ENCODE measurements around the gene IL36A. TPM values are rescaled to one million over a fixed set of nuclear protein-coding genes. Genes with fewer than 3 reads are reported as not detected.

IL36A gene
- polyA plus RNA-seq, 1 donor (not counting 4 experiments of a cell fraction or from before 2014, with no cell fraction given) = not detected

DNA sequence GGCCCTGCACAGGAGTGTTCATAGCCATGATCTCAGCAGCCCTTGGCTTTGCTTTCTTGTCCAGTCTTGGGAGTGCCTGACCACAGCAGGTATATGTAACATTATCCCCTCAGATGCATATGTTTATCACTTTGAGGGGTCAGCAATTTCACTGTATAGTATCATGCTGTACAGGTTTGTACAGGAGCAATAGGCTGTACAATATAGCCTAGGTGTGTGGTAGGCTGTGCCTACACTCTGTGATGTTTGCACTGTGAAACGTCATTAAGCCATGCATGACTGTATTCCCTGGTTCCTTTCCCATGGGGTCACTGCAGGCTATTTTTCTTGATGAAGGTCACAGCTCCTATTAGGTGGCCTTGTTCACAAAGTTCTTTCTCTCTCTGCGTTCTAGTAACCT lies 32.1 kb upstream of the IL36A start:
- H3K4me1 ChIP-seq (ENCODE audit: control insufficient read depth, extremely low read depth, insufficient read depth, low read length) = peaks cover 28% of the 10 kb centered on the region
- dilution Hi-C loops (cut with MboI; ENCODE audit: extremely low pct_ligation_motif_present, low sequenced_read_pairs) = no loop called here
- no peaks in the 10 kb centered on the region for H4K20me1 ChIP-seq (ENCODE audit: control insufficient read depth, extremely low read depth, insufficient read depth, low read length)
- H2AFZ ChIP-seq (ENCODE audit: control insufficient read depth, low read length) = no peak overlapping the region
- peak overlapping the region; percentile 71 for H3K4me2 ChIP-seq (ENCODE audit: control insufficient read depth, extremely low read depth, insufficient read depth, low read depth, low read length)
- FAIRE-seq = no peak
- H3K4me3 ChIP-seq (ENCODE audit: control insufficient read depth in 2 of 3, extremely low read depth in 1 of 3, insufficient read depth in 2 of 3, low read depth in 1 of 3, low read length in 3 of 3) = no peak overlapping the region
- H3K9me1 ChIP-seq (ENCODE audit: control insufficient read depth, extremely low read depth, insufficient read depth, low read length) = no peaks in the 10 kb centered on the region
- no peaks in the 10 kb centered on the region for H3K27me3 ChIP-seq (ENCODE audit: control insufficient read depth, extremely low read depth, insufficient read depth, low read length)
- TF ChIP-seq, protein P1, sequence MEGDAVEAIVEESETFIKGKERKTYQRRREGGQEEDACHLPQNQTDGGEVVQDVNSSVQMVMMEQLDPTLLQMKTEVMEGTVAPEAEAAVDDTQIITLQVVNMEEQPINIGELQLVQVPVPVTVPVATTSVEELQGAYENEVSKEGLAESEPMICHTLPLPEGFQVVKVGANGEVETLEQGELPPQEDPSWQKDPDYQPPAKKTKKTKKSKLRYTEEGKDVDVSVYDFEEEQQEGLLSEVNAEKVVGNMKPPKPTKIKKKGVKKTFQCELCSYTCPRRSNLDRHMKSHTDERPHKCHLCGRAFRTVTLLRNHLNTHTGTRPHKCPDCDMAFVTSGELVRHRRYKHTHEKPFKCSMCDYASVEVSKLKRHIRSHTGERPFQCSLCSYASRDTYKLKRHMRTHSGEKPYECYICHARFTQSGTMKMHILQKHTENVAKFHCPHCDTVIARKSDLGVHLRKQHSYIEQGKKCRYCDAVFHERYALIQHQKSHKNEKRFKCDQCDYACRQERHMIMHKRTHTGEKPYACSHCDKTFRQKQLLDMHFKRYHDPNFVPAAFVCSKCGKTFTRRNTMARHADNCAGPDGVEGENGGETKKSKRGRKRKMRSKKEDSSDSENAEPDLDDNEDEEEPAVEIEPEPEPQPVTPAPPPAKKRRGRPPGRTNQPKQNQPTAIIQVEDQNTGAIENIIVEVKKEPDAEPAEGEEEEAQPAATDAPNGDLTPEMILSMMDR (optimal IDR thresholded peaks at IDR 0.05 in 1 of 3, IDR thresholded peaks at IDR 0.05 in 1 of 3, conservative IDR thresholded peaks at IDR 0.05 in 1 of 3; ENCODE audit: extremely low read depth in 1 of 3, insufficient read depth in 2 of 3, low read length in 3 of 3) = no peak
- no peak for TF ChIP-seq EZH2 (IDR thresholded peaks at IDR 0.05; ENCODE audit: low read length)
- no peak overlapping the region for H3K9ac ChIP-seq (ENCODE audit: control insufficient read depth, extremely low read depth, insufficient read depth, low read length)
- H3K9me3 ChIP-seq (ENCODE audit: control insufficient read depth, low read depth, low read length) = no peaks in the 10 kb centered on the region
- DNase-seq (ENCODE audit: low read depth, low spot score) = no peak
- H3K36me3 ChIP-seq (ENCODE audit: control insufficient read depth in 2 of 2, extremely low read depth in 1 of 2, insufficient read depth in 2 of 2, low read length in 2 of 2) = no peaks in the 10 kb centered on the region
- H3K79me2 ChIP-seq (ENCODE audit: control insufficient read depth, insufficient read depth, low read length) = no peaks in the 10 kb centered on the region
- H3K27ac ChIP-seq (ENCODE audit: control insufficient read depth, insufficient read depth, low read length) = peak overlapping the region; percentile 75

DNA sequence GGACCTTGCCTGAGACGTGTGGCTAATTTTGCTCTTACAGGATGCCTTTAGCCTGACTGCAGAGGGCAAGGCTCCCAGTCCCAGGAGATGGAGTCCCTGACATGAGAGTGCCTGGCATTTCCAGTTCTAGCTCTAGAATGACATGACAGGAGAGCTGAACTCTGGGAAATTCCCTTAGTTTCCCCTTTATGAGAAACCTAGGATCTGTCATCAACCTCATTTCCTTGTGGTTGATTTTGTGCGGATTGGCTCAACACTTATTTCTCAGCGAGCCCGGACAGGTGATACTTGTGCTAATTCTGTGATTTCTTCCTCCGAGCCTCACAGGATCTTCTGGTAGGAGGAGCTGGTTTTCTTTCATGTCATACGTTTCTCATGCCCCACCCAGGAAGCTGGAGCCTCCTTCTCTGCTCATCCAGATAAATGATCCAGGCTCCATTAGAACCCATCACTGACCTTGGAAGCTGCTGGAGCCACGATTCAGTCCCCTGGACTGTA lies 27.7 kb upstream of the IL36A start, which contains the start of gene IL36G:
Gene IL36G (plus strand): TSS at position 448 of the 498 bp plus-strand sequence. CDS start 633 bp downstream, outside the sequence.
- no peaks in the 10 kb centered on the region for H3K79me2 ChIP-seq (ENCODE audit: control insufficient read depth, insufficient read depth, low read length)
- peaks cover 19% of the 10 kb centered on the region for H3K4me1 ChIP-seq (ENCODE audit: control insufficient read depth, extremely low read depth, insufficient read depth, low read length)
- no peaks in the 10 kb centered on the region for H3K36me3 ChIP-seq (ENCODE audit: control insufficient read depth in 2 of 2, extremely low read depth in 1 of 2, insufficient read depth in 2 of 2, low read length in 2 of 2)
- peak within 1 kb of the TSS; percentile 52 for H2AFZ ChIP-seq (ENCODE audit: control insufficient read depth, low read length)
- H3K4me3 ChIP-seq (ENCODE audit: control insufficient read depth in 2 of 3, extremely low read depth in 1 of 3, insufficient read depth in 2 of 3, low read depth in 1 of 3, low read length in 3 of 3) = peak within 1 kb of the TSS in 1 of 3 experiments; percentile 24
- H3K27ac ChIP-seq (ENCODE audit: control insufficient read depth, insufficient read depth, low read length) = no peak within 1 kb of the TSS
- no peak for DNase-seq (ENCODE audit: low read depth, low spot score)
- H3K27me3 ChIP-seq (ENCODE audit: control insufficient read depth, extremely low read depth, insufficient read depth, low read length) = no peaks in the 10 kb centered on the region
- dilution Hi-C loops (cut with MboI; ENCODE audit: extremely low pct_ligation_motif_present, low sequenced_read_pairs) = no loop called here
- H3K4me2 ChIP-seq (ENCODE audit: control insufficient read depth, extremely low read depth, insufficient read depth, low read depth, low read length) = peak within 1 kb of the TSS; percentile 36
- H3K9ac ChIP-seq (ENCODE audit: control insufficient read depth, extremely low read depth, insufficient read depth, low read length) = no peak within 1 kb of the TSS
- no peaks in the 10 kb centered on the region for H3K9me3 ChIP-seq (ENCODE audit: control insufficient read depth, low read depth, low read length)
- TF ChIP-seq, protein P1 (optimal IDR thresholded peaks at IDR 0.05 in 1 of 3, IDR thresholded peaks at IDR 0.05 in 1 of 3, conservative IDR thresholded peaks at IDR 0.05 in 1 of 3; ENCODE audit: extremely low read depth in 1 of 3, insufficient read depth in 2 of 3, low read length in 3 of 3) = no peak
- TF ChIP-seq EZH2 (IDR thresholded peaks at IDR 0.05; ENCODE audit: low read length) = no peak
- H3K9me1 ChIP-seq (ENCODE audit: control insufficient read depth, extremely low read depth, insufficient read depth, low read length) = no peaks in the 10 kb centered on the region
- no peaks in the 10 kb centered on the region for H4K20me1 ChIP-seq (ENCODE audit: control insufficient read depth, extremely low read depth, insufficient read depth, low read length)
- FAIRE-seq = peak; percentile 71
